H1 (cell line): ENCODE results near the gene MRPS9. TPM values are rescaled to one million over a fixed set of nuclear protein-coding genes. Genes with fewer than 3 reads are reported as not detected.

Experiments
- HDAC2 ChIP-seq, 2 experiments: fragments of 300-600 bp in 1 of 2; sonication (generic) in 1 of 2; IDR thresholded peaks; 2 replicates each; pipeline ENCODE4 v1.6.1; 2011 to 2012; ENCODE audit warnings: low read depth in 2 of 2, low read length in 2 of 2, mild to moderate bottlenecking in 2 of 2, moderate library complexity in 2 of 2, borderline replicate concordance in 1 of 2, inconsistent platforms in 1 of 2
- KDM5A ChIP-seq: fragments of 200-600 bp; IDR thresholded peaks from 2 replicates; pipeline ENCODE4 v1.7.1; 2012; ENCODE audit warnings: mild to moderate bottlenecking, low read length, inconsistent platforms, mixed read lengths
- SP4 ChIP-seq: IDR thresholded peaks from 2 replicates; pipeline ENCODE4 v1.6.1; 2012; ENCODE audit warnings: low read length, inconsistent platforms
- polyA plus RNA-seq, 7 experiments: library from polyadenylated mRNA; depleted of rRNA in 3 of 7; stranded (reverse) in 5 of 7; unstranded in 2 of 7; fragments of >200 nt in 5 of 7; fragments of 200-250 nt in 2 of 7; gene quantifications; 1 replicate in 5 of 7; 2 replicates in 1 of 7; 4 replicates in 1 of 7; pipeline versions ENCODE4 v1.2.1 to v1.2.3, GENCODE V29; 2011 to 2013; ENCODE audit warnings: missing spikeins in 2 of 7, mixed read lengths in 2 of 7
- total RNA-seq: library from RNA; stranded (reverse); fragmentation: NEBNext Ultra II Directional; extraction: Animal tissue kit (Norgen Biotek cat#: 25700); gene quantifications from 2 replicates; pipeline ENCODE4 v1.2.1, GENCODE V29; 2021

Gene MRPS9
- total and polyA plus RNA-seq, 2 of the 8 experiments (the other 6 are each of a cell fraction or from before 2014, with no cell fraction given): 36.2 to 71.0 TPM

DNA sequence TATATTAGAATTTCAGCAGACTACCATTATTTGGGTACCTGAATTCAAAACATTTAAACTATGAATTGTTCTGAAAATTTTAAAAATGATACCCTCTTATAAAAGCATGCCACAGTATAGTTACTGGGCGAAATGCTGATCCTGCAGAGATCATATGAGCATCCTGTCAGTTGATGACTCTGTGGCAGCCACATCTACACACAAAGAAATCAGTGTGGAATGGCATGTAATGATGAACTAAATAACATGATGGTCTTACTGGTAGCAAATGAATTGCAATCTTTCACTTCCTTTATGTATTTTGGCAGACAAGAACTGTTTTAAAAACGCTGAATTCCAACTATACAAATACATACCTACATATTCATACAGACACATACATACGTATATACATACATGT, 38.3 kb downstream of the MRPS9 start (continued):
- TF ChIP-seq KDM5A (no peak), SP4 (no peak), HDAC2 (IDR thresholded peaks at IDR 0.05; ENCODE audit: borderline replicate concordance in 1 of 2, low read depth in 2 of 2, low read length in 2 of 2) (no peak)
